ENCODE data around the gene MIER2. TPM values are rescaled to one million over a fixed set of nuclear protein-coding genes. Genes with fewer than 3 reads are reported as not detected.

Gene MIER2
- total RNA-seq, 1 donor from 2014 or later, result 27.9 TPM

DNA sequence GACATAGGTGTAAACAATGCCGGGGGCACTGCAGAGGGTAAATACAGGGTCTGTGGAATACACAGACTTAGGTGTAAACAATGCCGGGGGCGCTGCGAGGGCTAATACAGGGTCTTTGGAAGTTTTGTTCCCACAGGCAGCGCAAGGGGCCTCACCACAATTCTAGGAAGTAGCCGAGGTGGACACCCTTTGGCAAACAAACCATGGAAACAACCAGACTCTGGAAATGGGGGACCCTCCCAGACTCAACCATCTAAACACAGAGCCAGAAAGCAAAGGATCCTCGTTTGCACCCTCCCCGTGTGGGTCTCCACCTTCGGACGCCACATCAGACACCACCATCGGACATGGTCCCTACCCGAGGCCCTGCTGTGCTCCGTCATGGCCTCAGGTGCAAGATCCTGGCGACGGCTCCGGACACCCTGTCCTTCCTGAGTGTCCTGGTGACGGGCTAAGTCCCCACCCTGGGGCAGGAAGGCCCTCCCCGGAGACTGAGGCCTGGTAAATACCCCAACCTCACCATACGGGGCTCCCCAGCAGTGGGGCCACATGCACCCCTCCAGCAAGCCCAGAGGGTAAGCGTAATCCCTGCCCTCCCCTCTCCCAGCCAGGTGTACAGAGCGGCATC is 36.7 kb downstream of the MIER2 start:
- no peak for DNase-seq (ENCODE audit: low spot score)

DNA sequence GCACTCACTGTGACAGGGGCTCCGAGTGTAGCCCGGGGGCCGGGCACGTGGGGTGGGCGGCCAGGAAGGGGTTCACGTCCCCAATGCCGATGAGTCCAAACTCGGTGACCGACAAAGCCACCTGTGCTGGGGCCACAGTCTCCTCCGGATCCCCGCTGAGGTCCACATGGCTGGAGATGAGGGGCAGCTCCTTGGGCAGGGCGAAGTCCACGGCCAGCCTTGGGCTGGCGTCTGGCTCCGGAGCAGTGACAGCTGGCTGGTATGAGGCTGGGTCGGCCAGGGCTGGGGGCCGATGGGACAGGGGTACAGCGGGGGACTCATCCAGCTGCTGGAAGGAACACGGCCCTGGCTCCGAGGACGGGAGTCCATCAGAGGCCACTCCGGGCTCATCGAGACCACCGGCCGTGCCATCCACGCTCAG is 37.5 kb downstream of the MIER2 start:
- DNase-seq (ENCODE audit: low spot score), result no peak

DNA sequence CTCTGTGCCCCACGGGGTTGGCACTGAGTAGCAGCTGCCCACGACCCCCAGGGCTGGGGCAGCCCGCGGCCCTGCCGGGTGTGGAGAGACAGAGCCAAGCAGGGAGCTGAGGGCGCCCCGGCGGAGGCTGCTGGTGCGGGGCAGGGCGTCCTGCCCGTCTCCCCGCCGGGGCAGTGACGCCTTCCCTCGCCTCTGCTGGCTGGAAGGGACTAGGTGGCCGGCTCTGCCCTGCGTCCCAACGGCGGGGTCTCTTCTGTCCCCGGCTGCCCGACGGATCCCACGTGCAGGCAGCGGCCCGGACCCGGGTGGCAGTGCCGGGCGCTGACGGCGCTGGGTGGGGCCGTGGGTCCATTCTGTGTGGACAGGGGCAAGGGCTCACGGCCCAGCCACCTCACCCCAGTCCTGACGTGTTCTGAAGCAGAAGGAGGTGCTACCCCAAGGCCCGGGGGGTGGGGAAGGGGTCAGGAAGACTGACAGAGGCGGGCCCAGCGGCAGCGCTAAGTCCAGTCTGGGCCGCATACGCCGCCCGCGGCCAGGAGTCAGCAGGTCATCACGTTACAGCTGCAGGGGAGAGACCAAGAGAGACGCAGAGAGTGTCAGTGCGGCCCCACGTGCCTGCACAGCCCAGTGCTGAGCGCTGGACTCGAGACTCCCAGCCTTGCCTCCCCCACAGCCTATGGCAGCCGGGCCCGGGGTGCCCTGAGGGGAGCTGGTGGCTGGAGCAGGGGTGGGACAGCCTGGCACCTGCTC is 38.3 kb downstream of the MIER2 start:
- DNase-seq (ENCODE audit: low spot score), result no peak

DNA sequence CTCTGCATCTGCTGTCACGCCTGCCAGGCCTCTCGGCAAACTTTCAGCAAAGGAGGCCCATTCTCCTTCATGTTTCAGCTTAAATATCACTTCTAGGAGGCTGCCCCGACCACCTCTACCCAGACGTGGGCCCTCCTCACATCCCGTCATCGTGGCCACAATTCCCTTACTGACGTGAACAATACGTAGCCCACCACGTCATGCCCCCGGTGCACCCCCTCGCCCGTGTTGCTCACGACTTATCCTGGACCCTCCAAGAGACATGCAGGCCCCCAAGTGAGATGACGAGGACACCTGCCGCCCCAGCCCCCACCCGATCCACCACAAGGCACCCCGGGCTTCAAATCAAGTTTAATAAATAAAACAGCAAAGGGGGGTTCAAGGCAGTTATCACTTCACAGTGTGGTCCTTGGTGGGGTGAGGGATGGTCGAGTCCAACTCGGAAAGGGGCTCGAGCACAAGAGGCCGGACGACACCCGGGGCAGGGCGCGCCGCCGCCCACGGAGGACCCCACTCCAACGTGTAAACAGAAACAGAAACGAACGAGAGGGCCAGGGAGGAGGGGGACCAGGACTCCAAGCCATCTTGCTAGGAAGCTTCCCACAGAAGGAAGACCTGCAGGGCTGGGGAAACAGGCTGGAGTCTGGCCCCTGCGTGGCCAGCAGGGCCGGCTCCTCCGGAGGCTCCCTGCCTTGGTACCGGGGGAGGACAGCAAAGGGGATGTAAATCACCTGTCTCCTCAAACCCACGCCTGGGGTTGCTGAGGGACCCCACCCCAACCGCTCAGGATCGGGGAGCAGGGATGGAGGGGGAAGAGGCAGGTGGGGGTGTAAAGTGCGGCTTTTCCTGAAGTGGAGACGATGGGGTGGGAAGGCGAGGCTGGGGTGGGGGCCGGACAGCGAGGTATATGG is 39.1 kb downstream of the MIER2 start:
- DNase-seq (ENCODE audit: low spot score), result no peak

DNA sequence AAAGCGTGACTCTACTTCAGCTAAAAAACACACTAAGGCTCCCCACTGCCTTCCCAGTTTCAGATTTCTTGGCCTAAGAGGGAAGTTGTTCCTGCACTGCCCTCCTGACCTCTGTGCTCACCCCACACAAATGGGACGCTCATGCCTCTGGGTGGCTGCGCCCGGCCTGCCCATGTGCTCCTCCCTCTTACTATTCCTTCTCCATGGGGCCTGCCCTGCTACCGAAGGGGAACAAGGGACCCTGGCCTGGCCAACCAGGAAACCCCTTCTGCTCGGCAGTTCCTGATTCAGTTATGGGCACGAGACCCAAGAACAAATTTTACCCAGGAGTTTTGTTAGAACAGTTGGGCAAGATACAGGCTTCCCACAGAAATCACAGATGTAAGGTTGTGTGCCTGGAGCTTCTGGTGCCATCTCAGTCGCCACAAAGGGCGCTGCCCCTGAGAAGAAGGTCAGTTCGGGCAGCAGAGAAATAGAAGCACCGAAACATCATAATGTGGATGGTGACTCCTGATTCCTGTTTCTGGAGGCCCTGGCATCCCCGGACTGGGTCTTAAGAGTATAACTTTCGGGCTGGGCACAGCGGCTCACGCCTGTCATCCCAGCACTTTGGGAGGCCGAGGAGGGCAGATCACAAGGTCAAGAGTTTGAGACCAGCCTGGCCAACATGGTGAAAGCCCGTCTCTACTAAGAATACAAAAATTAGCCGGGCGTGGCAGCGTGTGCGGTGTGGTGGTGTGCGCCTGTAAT is 47.9 kb downstream of the MIER2 start:
- DNase-seq (ENCODE audit: low spot score), result no peak

DNA sequence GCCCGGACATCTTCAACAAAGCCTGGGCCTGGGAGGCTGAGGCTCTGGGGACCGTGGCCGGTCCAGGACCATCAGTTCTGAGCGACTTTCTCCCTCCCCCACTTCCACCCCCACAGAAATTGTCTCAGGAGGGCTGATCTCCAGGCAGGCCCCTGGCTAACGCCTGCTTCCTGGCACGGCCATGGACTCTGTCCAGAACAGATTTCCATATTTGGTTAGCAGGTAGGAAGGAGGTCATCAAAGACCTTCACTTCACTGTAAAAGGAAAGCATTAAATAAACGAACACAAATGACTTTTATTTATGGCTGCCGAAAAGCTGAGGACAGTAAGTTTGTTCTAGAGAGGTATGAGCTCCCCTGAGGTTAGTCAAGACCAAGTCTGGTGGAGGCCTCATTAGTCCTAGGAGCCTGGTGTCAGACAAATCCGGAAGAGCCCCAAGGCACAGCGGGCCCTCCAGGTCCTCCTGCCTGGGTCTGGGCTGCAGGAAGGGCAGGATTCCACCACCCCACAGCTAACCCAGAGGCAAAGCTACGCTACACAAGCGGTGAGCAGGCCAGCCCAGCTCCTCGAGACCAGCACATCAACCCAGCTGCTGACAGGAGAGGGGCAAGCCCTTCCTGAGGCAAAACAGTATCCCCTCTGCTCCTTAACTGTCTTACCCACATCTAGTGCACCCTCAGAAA is 48.8 kb downstream of the MIER2 start:
- DNase-seq (ENCODE audit: low spot score), result no peak

DNA sequence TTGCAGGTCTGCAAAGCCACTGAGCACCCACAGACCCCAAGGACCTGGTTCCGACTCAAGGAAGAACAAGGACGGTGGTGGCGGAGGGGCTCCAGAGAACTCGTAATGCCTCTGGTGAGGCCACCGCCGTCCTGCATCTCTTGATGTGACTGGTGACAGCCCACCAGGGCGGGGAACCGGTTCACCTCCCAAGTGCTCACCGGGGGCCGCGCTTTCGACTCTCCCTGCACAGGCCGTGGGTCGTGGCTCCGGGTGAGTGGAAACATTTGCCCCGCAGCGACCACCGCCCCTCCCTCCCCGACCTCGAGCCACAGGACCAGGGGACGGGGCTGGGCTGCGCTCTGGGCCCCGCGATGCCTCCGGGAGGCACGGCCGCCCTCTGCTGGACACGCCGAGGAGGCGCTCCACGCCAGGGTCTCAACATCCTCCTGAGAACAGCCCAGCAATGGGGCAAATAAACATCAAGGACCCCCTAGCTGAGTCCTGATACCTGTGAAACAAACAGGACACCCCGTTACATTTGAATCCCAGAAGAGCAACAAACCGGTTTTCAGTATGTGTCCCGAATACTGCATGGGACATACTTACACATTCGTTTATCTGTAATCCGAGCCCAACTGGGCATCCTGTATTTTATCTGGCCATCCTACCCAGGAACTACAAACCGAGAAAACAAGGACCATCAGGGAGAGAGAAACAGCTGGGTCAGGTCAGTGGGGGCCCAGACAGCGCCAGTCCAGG is 49.5 kb downstream of the MIER2 start:
- no peak for DNase-seq (ENCODE audit: low spot score)

DNA sequence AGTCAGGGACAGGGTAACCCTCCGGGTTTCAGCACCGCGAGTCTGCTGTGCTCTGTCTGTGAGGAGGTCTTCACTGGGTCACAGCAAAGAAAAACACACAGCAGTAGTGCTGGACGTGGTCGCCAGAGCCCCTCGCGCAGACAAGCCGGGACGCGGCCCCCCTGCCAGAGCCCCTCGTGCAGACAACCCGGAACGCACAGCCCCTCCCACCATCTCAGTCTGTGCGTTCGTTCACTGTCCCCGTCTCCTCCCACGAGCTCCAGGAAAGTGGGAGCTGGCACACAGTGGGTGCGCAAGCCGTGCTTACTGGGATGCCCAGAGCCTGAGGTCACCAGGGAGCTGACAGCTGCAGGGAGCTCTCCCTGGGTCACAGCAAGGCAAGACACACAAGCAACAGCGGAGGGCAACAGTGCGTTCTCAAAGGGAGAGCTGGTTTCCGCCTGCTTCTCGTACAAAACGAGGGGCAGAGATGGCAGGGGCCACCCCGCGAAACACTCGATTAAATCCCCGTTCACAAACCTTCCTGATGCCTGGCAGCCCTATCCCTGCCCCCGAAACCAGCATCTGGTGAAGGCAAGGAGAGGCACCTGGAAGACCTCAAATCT is 50.2 kb downstream of the MIER2 start:
- DNase-seq (ENCODE audit: low spot score), result no peak

DNA sequence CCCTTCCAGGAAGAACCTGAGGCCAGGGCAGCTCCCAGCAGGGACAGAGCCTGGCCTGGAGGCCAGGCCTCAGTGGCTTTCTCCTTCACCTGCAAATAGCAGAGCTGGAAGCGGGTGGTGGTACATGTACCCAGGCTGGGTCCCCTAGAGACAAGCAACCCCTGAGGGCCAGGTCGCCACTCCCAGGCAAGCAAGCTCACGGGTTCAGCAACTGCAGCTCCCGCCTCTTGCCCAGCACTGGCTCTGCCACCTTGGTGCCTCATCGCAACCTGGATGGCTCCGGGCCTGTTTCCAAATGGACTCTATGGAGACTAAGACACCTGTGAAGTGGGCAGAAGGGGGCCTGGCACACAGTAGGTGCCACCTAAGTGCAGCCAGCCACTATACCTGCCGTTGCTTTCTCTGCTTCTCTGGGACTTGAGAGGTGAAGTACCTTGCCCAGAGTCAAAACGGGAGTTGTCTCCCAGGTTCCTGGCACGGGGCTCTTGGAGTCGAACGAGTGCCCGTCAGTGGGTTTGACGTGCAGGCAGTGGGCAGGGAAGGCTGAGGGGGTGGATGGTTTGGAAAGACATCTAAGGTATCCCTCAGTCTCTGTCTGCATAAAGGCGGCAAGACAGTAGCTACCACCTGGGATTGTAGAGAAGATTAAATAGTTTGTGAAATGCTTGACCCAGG is 51.0 kb downstream of the MIER2 start:
- no peak for DNase-seq (ENCODE audit: low spot score)

DNA sequence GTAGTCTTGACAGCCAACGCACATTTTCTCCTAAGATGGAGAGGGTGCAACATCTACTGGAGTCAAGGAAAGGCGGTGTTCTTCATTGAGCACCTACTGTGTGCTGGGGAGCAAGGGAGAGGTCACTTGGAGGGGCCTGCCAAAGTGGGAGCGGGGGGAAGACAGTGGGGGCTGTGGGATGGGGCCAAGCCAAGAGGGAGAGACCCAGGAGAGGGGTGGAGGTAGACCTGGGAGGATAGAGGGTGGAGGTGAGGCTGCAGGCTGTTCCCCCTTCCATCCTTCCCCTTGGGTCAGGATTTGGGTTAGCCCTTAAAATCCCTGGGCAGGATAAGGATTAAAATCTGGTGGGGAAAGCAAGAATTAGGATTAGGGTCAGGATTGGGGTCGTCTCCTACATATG is 51.6 kb downstream of the MIER2 start:
- no peak for DNase-seq (ENCODE audit: low spot score)

DNA sequence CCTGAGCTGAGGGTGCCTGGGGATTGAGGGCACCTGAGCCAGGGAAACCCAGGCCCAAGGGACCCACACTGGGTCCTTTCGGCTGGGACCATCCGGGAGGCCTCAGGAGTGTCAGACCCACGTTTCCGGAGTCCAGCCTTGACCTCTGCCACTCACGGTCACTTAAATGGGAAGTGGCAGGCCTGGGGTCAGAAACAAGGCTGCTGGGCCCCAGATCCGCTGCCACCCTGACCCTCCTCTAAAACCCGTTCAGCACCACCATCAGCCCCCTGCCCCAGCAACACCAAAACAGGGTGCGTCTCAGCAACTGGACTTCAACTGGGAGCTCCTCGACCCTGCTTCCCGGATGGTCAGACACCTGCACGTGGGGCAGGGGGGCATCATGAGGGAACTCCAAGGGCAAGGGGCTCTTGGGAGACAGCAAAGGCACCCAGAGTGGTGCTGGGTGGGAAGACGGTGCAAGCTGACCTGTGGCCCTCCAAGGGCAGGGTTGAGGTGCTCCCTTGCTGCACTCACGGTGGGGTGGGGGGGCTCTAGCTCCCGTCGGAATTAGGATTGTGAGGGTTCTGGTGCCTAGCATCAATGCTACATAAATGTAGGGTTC is 52.2 kb downstream of the MIER2 start:
- DNase-seq (ENCODE audit: low spot score), result no peak

DNA sequence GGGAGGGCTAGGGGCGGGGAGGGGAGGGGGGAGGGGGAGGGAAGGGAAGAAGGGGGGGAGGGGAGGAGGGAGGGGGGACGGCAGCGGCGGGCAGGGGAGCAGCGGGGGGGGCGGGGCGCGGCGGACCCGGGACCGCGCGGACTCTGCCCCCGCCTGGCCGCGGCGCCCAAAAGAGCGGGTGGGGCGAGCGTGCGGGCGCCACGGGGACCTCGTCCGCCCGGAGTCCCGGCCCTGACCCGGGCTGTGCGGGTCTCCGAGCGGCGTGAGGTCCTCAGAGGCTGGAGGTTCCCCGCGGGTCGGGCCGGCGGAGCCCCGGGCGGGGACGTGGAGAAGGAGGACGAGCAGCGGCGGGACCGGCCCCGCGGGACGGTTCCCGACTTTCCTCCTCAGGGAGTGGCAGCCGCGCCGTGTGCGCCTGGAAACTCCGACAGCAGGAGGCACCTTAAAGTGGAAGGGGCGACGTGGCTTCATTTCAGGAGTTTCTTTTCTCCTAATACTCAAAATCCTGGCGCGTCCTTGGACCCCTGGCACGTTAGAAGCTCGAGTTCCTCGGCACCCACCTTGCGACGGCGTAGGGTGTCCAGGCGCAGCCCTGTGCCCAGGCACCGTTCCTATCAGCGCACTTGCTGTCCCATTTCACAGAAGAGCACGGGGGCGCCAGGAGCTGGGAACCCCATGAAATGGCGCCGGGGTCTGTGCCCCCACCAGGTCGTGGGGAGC is 52.9 kb downstream of the MIER2 start:
- DNase-seq (ENCODE audit: low spot score), result no peak

DNA sequence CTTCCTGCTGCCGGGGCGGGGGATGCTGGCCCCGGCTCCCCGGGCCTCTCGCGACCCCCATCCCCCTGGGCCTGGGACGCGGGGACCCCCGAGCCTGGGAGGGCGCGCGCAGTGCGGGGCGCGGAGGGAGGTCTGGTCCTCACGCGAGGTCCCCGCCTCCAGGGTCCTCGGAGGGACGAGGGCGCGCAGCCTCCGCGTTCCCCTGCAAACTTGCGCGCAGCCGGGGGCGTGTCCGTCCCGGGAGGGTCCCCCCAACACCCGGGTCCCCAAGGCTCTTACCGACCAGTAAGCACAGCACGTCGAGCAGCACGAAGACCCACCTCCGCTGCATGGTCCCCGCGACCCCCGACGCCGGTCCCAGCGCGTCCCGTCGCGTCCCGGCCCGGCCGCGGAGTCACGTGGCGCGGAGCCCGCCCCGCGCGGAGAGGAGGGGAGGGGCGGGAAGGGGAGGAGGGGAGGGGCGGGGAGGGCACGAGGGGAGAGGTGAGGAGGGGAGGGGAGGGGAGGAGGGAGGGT is 53.5 kb downstream of the MIER2 start, which contains the start of gene PLPP2:
TSS of gene PLPP2 (minus strand) at position 398 of the 516 bp plus-strand sequence. CDS start at position 331, 67 bp downstream.
- no peak for DNase-seq (ENCODE audit: low spot score)

DNA sequence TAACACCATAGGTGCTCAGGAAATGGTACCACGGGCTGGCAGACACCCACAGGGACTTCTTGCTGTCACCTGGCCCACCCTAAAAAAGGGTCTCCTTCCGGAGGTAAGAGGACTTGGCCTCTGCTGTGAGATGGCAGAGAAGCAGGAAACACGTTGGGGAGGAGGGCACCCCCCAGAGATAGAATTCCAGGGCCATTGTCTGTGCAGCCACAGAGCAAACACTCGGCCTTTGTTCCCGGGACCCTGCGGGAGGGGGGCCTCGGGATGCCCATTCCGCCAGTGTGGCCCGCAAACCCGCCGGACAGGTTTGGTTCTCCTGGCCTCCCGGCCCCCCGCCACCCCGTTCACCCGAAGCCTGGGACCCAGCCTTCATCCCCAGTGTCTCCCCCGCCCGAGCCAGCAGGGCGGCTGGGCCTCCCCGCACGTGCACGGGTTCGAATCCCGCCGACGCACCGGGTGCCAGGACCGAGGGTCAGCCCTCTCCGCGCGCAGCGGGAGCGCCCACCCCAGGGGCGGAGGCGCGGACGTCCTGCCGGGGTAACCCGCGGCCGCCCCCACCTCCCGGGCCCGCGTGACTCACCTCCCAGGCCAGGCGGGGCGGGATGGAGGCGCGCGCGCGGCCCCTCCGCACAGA is 54.1 kb downstream of the MIER2 start:
- peak; percentile 84 for DNase-seq (ENCODE audit: low spot score)

DNA sequence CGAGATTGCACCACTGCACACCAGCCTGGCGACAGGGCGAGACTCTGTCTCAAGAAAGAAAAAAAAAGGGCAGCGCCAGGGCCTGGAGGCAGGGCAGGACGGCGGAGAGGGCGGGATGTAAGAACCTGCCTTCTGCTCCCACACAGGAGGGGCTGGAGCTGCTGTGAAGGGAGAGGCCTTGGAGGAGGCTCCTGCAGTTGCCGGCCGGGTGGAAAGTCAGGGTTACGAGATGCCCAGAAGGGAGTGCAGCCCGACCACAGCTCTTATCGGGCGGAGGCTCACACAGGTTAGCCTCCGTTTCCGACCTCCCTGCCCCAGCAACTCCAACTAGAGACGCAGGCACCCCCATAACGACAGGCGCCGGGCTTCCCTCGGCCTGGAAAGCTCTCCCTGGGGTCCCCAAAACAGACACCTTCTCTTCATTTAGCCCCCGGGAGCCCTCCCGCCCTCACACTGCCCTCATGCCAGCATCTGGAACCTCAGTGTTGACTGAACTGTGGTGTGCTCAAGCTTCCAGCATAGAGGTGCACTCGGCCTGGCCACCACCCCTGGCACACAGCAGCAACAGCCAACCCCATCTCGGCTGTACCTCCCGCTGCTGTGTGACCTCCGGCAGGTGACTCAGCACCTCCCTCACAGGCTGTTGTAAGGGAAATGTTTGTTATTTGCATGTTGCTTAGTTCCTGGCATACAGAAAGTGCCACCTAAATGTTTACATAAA is 54.8 kb downstream of the MIER2 start:
- DNase-seq (ENCODE audit: low spot score), result peak; percentile 82

DNA sequence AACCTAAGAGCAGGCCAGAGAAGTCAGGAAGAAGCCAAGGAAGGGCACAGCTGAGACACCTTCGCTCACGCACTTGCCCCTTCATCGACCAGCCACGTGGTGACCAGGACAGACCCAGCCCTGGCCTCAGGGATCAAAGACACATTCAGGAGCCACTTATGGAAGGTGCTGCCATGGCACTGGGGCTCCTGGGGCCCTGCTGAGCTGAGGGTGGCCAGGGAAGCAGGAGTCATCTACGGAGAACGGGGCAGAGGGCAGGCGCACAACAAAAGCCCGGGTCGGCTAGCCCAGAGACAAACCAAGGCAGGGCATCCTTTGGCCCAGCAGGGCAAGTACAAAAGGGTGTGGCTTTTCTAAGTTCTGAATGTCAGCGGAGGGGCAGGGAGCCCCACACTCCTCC is 55.7 kb downstream of the MIER2 start:
- DNase-seq (ENCODE audit: low spot score), result no peak

DNA sequence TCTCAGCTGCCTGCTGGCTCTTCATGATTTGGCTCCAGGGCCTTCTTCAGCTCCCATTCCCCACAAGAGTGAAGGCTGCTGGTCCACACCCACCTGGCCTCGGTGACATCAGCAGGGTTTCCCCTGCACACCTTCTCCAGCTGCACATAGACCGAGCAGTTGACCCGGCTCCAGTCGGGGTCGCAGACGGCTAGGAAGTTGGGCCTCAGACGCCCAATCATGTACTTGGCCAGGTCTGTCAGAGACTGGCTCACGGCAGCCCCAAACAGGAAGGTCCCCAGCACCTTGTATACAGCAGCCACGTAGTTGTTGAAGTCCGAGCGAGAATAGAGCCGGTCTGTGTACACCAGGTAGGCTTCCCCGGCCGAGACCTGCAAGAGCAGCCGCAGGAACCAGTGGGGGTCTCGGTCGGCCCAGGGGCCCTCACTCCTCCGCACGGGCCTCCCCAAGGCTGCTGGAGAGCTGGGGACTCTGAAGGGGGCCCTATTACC is 57.2 kb downstream of the MIER2 start:
- no peak for DNase-seq (ENCODE audit: low spot score)

All from mucosa of gallbladder (tissue), 1 donor.